ENCODE data around the gene SLC9A3.

The SLC9A3 gene

DNA sequence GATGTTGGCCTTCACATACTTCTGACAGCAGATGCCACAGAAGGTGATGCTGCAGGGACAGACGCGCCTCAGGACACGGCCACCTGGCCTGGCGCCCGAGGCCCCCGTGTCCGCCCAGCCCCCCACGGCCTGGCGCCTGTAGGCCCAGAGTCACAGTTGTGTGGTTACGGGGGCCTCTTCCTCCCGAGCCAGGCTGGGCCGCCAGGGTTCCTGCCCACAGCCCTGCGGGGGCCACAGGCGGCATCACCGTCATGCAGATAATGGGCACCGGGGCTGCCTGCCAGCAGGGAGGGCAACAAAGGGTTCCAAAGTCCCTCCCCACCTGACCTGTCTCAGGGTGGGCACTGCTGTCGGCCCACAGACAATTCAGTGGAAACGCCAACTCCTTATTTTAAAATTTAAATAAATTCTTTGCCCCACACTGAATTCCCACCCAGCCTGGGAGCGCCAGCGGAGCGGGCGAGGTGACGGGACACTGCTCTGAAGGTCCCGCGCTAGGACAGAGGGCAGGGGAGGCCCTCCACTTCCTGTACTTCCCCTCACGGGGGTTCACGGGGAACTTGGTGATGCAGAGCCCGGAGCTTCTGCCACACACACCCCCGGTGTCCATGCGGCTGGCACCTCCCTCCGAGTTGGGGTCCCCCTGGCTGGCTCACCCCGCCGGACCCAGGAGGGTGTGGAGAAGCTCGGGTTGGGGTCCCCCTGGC, 40.7 kb downstream of the SLC9A3 start:
- no peak for TF ChIP-seq MAX (IDR thresholded peaks at IDR 0.05)
- TF ChIP-seq TCF12 (IDR thresholded peaks at IDR 0.05; ENCODE audit: low read depth) = no peak
- TF ChIP-seq NFIC (IDR thresholded peaks at IDR 0.05) = no peak
- TF ChIP-seq CEBPB (IDR thresholded peaks at IDR 0.05) = no peak
- TF ChIP-seq RAD21 (IDR thresholded peaks at IDR 0.05; ENCODE audit: low read depth) = no peak
- TF ChIP-seq, protein P1, sequence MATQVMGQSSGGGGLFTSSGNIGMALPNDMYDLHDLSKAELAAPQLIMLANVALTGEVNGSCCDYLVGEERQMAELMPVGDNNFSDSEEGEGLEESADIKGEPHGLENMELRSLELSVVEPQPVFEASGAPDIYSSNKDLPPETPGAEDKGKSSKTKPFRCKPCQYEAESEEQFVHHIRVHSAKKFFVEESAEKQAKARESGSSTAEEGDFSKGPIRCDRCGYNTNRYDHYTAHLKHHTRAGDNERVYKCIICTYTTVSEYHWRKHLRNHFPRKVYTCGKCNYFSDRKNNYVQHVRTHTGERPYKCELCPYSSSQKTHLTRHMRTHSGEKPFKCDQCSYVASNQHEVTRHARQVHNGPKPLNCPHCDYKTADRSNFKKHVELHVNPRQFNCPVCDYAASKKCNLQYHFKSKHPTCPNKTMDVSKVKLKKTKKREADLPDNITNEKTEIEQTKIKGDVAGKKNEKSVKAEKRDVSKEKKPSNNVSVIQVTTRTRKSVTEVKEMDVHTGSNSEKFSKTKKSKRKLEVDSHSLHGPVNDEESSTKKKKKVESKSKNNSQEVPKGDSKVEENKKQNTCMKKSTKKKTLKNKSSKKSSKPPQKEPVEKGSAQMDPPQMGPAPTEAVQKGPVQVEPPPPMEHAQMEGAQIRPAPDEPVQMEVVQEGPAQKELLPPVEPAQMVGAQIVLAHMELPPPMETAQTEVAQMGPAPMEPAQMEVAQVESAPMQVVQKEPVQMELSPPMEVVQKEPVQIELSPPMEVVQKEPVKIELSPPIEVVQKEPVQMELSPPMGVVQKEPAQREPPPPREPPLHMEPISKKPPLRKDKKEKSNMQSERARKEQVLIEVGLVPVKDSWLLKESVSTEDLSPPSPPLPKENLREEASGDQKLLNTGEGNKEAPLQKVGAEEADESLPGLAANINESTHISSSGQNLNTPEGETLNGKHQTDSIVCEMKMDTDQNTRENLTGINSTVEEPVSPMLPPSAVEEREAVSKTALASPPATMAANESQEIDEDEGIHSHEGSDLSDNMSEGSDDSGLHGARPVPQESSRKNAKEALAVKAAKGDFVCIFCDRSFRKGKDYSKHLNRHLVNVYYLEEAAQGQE (IDR thresholded peaks at IDR 0.05; ENCODE audit: low read depth) = no peak
- TF ChIP-seq, protein P2, sequence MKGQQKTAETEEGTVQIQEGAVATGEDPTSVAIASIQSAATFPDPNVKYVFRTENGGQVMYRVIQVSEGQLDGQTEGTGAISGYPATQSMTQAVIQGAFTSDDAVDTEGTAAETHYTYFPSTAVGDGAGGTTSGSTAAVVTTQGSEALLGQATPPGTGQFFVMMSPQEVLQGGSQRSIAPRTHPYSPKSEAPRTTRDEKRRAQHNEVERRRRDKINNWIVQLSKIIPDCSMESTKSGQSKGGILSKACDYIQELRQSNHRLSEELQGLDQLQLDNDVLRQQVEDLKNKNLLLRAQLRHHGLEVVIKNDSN (IDR thresholded peaks at IDR 0.05) = no peak
- no peak for TF ChIP-seq EP300 (IDR thresholded peaks at IDR 0.05; ENCODE audit: borderline replicate concordance)
- no peak for TF ChIP-seq EGR1 (IDR thresholded peaks at IDR 0.05)
- no peak for TF ChIP-seq ZBTB7A (IDR thresholded peaks at IDR 0.05; ENCODE audit: low read depth)
- TF ChIP-seq TEAD4 (IDR thresholded peaks at IDR 0.05) = no peak
- TF ChIP-seq YY1 (IDR thresholded peaks at IDR 0.05; ENCODE audit: low read depth) = no peak
- no peak for TF ChIP-seq TAF1 (IDR thresholded peaks at IDR 0.05; ENCODE audit: low read depth)
- no peak for TF ChIP-seq CREB1 (IDR thresholded peaks at IDR 0.05; ENCODE audit: low read depth)
- no peak for TF ChIP-seq FOXM1 (IDR thresholded peaks at IDR 0.05; ENCODE audit: borderline replicate concordance, low read depth)

- no peak for TF ChIP-seq MAX (IDR thresholded peaks at IDR 0.05)
- TF ChIP-seq TAF1 (IDR thresholded peaks at IDR 0.05; ENCODE audit: low read depth) = no peak
- TF ChIP-seq TEAD4 (IDR thresholded peaks at IDR 0.05) = no peak
These were observed 41.2 kb downstream of the SLC9A3 start for GRCh38 chr5:483011-483410.

DNA sequence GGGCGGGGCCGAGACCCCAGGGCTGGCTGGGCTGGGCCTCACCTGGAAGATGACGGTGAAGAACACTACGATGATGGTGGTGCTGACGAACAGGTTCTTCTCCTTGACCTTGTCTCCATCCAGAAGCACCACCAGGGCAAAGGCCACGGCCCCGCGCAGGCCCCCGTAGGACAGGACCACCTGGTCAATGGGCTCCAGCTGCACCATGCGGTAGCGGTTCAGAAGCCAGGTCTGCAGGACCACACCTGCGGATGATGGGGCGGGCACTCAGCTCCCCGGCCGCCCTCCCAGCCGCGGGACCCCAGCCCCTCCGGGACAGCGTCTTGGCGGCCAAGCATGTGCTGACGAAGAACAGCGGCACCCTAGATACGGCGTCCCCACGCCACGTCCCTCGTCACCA, 41.7 kb downstream of the SLC9A3 start:
- TF ChIP-seq RAD21 (IDR thresholded peaks at IDR 0.05; ENCODE audit: low read depth) (no peak), ZBTB7A (IDR thresholded peaks at IDR 0.05; ENCODE audit: low read depth) (0 out of 2 replicates have a peak, but pooled peaks have one; percentile 28)

GRCh38 chr5:482021-482420, 42.2 kb downstream of the SLC9A3 start:
- no peak for TF ChIP-seq CREB1 (IDR thresholded peaks at IDR 0.05; ENCODE audit: low read depth)
- TF ChIP-seq ZBTB7A (IDR thresholded peaks at IDR 0.05; ENCODE audit: low read depth) = no peak
- TF ChIP-seq, protein P1 (IDR thresholded peaks at IDR 0.05; ENCODE audit: low read depth) = no peak
- TF ChIP-seq YY1 (IDR thresholded peaks at IDR 0.05; ENCODE audit: low read depth) = no peak
- no peak for TF ChIP-seq EP300 (IDR thresholded peaks at IDR 0.05; ENCODE audit: borderline replicate concordance)
- TF ChIP-seq, protein P2 (IDR thresholded peaks at IDR 0.05) = no peak

DNA sequence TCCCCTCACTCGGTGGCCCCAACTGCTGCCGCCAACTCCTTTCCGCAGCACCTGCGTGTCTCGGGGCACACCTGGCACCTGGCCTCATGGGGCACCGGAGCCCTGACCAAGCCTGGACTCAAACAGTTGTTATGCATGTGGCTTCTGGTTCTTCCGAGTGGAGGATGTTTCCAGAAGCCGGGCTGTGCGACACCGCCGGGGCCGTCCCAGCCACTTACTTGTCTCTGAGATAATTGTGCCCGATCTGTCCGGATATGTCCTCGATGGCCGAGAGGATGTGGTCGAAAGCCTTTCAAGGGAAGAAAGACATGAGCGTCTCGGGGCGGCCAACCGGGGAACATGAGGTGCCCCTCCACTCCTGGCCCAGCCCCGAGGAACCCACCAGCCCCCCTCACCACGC, 42.9 kb downstream of the SLC9A3 start:
- TF ChIP-seq EP300 (IDR thresholded peaks at IDR 0.05; ENCODE audit: borderline replicate concordance) (no peak), EGR1 (IDR thresholded peaks at IDR 0.05) (no peak), RAD21 (IDR thresholded peaks at IDR 0.05; ENCODE audit: low read depth) (no peak), CEBPB (IDR thresholded peaks at IDR 0.05) (no peak), TCF12 (IDR thresholded peaks at IDR 0.05; ENCODE audit: low read depth) (no peak), ZBTB7A (IDR thresholded peaks at IDR 0.05; ENCODE audit: low read depth) (no peak), FOXM1 (IDR thresholded peaks at IDR 0.05; ENCODE audit: borderline replicate concordance, low read depth) (no peak), MAX (IDR thresholded peaks at IDR 0.05) (no peak), CREB1 (IDR thresholded peaks at IDR 0.05; ENCODE audit: low read depth) (no peak), NFIC (IDR thresholded peaks at IDR 0.05) (no peak), YY1 (IDR thresholded peaks at IDR 0.05; ENCODE audit: low read depth) (no peak)
- TF ChIP-seq, protein P1 (IDR thresholded peaks at IDR 0.05; ENCODE audit: low read depth) = no peak
- TF ChIP-seq, protein P2 (IDR thresholded peaks at IDR 0.05) = no peak

All from Ishikawa (cell line).